OCI-LY1 (cell line): ENCODE results near the gene PCDHB16.
"Not testable (repeated sequence)": the region's sequence is repeated elsewhere in the genome, so short reads cannot be mapped to it uniquely, and the experiment has no call there.

Experiments used
- EZH2 ChIP-seq: fragments of 200-600 bp; sonication (generic), shearing (Covaris generic); IDR thresholded peaks from 2 replicates; pipeline ENCODE4 v1.8.0; 2017; ENCODE audit warnings: borderline replicate concordance, mixed run types, mild to moderate bottlenecking, antibody characterized with exemption, low read length, moderate library complexity, mixed read lengths
- TF ChIP-seq, protein P1 (sequence below): fragments of 200-600 bp; sonication (generic), shearing (Covaris generic); IDR thresholded peaks from 2 replicates; pipeline ENCODE4 v1.5.1; 2017; ENCODE audit warnings: mild to moderate bottlenecking, antibody characterized with exemption, low read length, moderate library complexity, mixed read lengths

DNA sequence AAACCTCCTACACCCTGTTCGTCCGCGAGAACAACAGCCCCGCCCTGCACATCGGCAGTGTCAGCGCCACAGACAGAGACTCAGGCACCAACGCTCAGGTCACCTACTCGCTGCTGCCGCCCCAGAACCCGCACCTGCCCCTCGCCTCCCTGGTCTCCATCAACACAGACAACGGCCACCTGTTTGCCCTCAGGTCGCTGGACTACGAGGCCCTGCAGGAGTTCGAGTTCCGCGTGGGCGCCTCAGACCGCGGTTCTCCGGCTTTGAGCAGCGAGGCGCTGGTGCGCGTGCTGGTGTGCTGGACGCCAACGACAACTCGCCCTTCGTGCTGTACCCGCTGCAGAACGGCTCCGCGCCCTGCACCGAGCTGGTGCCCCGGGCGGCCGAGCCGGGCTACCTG, 24.8 kb upstream of the PCDHB16 start:
- TF ChIP-seq, protein P1, sequence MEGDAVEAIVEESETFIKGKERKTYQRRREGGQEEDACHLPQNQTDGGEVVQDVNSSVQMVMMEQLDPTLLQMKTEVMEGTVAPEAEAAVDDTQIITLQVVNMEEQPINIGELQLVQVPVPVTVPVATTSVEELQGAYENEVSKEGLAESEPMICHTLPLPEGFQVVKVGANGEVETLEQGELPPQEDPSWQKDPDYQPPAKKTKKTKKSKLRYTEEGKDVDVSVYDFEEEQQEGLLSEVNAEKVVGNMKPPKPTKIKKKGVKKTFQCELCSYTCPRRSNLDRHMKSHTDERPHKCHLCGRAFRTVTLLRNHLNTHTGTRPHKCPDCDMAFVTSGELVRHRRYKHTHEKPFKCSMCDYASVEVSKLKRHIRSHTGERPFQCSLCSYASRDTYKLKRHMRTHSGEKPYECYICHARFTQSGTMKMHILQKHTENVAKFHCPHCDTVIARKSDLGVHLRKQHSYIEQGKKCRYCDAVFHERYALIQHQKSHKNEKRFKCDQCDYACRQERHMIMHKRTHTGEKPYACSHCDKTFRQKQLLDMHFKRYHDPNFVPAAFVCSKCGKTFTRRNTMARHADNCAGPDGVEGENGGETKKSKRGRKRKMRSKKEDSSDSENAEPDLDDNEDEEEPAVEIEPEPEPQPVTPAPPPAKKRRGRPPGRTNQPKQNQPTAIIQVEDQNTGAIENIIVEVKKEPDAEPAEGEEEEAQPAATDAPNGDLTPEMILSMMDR = not testable (repeated sequence)
- not testable (repeated sequence) for TF ChIP-seq EZH2
